GM12878 (cell line): ENCODE data around the gene SLC43A3. TPM values are rescaled to one million over a fixed set of nuclear protein-coding genes. Genes with fewer than 3 reads are reported as not detected.

Experiments used
- BACH1 ChIP-seq: fragments of 450-650 bp; IDR thresholded peaks from 2 replicates; pipeline ENCODE4 v1.6.1; 2017; ENCODE audit warnings: mild to moderate bottlenecking, borderline replicate concordance
- CBX3 ChIP-seq: fragments of 200-600 bp; sonication (generic); IDR thresholded peaks from 2 replicates; pipeline ENCODE4 v1.6.1; 2016; ENCODE audit warnings: low read depth, borderline replicate concordance
- CBX5 ChIP-seq: sonication (generic); IDR thresholded peaks from 2 replicates; pipeline ENCODE4 v1.6.1; 2016; ENCODE audit warnings: low read depth, moderate library complexity, mild to moderate bottlenecking, inconsistent platforms
- CHD1 ChIP-seq: IDR thresholded peaks from 2 replicates; pipeline ENCODE4 v1.6.1; 2012; ENCODE audit warnings: low read depth, low read length, improper control_type of control experiment
- CHD2 ChIP-seq: IDR thresholded peaks from 2 replicates; pipeline ENCODE4 v1.6.1; 2011; ENCODE audit warnings: low read depth, low read length, improper control_type of control experiment, borderline replicate concordance
- DPF2 ChIP-seq: fragments of 450-650 bp; IDR thresholded peaks from 2 replicates; pipeline ENCODE4 v1.6.1; 2017; ENCODE audit warnings: mild to moderate bottlenecking
- ESRRA ChIP-seq: IDR thresholded peaks from 2 replicates; pipeline ENCODE4 v1.6.1; 2012; ENCODE audit warnings: mild to moderate bottlenecking, low read length, improper control_type of control experiment
- HDAC6 ChIP-seq: fragments of 200-600 bp; sonication (generic); IDR thresholded peaks from one replicate; pipeline ENCODE4 v1.8.0; 2017; ENCODE audit warnings: antibody characterized with exemption; ENCODE audit not compliant: unreplicated experiment
- IKZF1 ChIP-seq: fragments of 450-650 bp; conservative IDR thresholded peaks from 2 replicates; pipeline ENCODE4 v1.6.1; 2017; ENCODE audit warnings: antibody characterized with exemption, mild to moderate bottlenecking
- MTA2 ChIP-seq: fragments of 450-650 bp; IDR thresholded peaks from 2 replicates; pipeline ENCODE4 v1.6.1; 2016; ENCODE audit warnings: low read depth, mild to moderate bottlenecking, moderate library complexity
- MTA3 ChIP-seq: IDR thresholded peaks from 2 replicates; pipeline ENCODE4 v1.6.1; 2012; ENCODE audit warnings: low read length, inconsistent platforms, borderline replicate concordance
- MYC ChIP-seq: IDR thresholded peaks from 2 replicates; pipeline ENCODE4 v1.6.1; 2011; ENCODE audit warnings: mild to moderate bottlenecking, low read length, moderate library complexity, inconsistent platforms; ENCODE audit not compliant: insufficient read depth, insufficient replicate concordance, insufficient read length, severe bottlenecking
- NFYA ChIP-seq: IDR thresholded peaks from 2 replicates; pipeline ENCODE4 v1.6.1; 2011; ENCODE audit warnings: low read depth, mild to moderate bottlenecking, low read length, improper control_type of control experiment, borderline replicate concordance
- NR2F1 ChIP-seq: fragments of 450-650 bp; conservative IDR thresholded peaks from 2 replicates; pipeline ENCODE4 v1.6.1; 2017; ENCODE audit warnings: mild to moderate bottlenecking
- POLR2AphosphoS2 ChIP-seq: IDR thresholded peaks from 2 replicates; pipeline ENCODE4 v1.6.1; 2011; ENCODE audit warnings: low read depth, mild to moderate bottlenecking, low read length, improper control_type of control experiment, moderate library complexity
- RAD21 ChIP-seq: IDR thresholded peaks from 2 replicates; pipeline ENCODE4 v1.6.1; 2011; ENCODE audit warnings: mild to moderate bottlenecking, low read depth, low read length, moderate library complexity; ENCODE audit not compliant: insufficient read depth
- RAD51 ChIP-seq: fragments of 450-650 bp; IDR thresholded peaks from 2 replicates; pipeline ENCODE4 v1.6.1; 2016; ENCODE audit warnings: moderate library complexity, mild to moderate bottlenecking, inconsistent platforms
- RUNX3 ChIP-seq: IDR thresholded peaks from 2 replicates; pipeline ENCODE4 v1.6.1; 2012; ENCODE audit warnings: low read length, inconsistent platforms
- SMC3 ChIP-seq: IDR thresholded peaks from 2 replicates; pipeline ENCODE4 v1.6.1; 2011; ENCODE audit warnings: low read length, improper control_type of control experiment, borderline replicate concordance
- SREBF1 ChIP-seq: IDR thresholded peaks from 2 replicates; pipeline ENCODE4 v1.6.1; 2012; ENCODE audit warnings: mild to moderate bottlenecking, low read length
- SUZ12 ChIP-seq: fragments of 200-600 bp; sonication (generic); IDR thresholded peaks from one replicate; pipeline ENCODE4 v1.6.1; 2018; ENCODE audit warnings: antibody characterized with exemption, mild to moderate bottlenecking; ENCODE audit not compliant: unreplicated experiment
- TCF12 ChIP-seq: IDR thresholded peaks from 2 replicates; pipeline ENCODE4 v1.6.1; 2011; ENCODE audit warnings: low read depth, mild to moderate bottlenecking, low read length
- YBX1 ChIP-seq: fragments of 450-650 bp; IDR thresholded peaks from 2 replicates; pipeline ENCODE4 v1.6.1; 2016; ENCODE audit warnings: antibody characterized with exemption
- YY1 ChIP-seq: IDR thresholded peaks from 2 replicates; pipeline ENCODE4 v1.6.1; 2011; ENCODE audit warnings: low read depth, mild to moderate bottlenecking, low read length
- ZBED1 ChIP-seq: IDR thresholded peaks from 2 replicates; pipeline ENCODE4 v1.6.1; 2016; ENCODE audit warnings: borderline replicate concordance
- ZNF274 ChIP-seq: IDR thresholded peaks from one replicate; pipeline ENCODE4 v1.8.0; 2011; ENCODE audit not compliant: insufficient read length, insufficient read depth
- polyA plus RNA-seq, 11 experiments: library from polyadenylated mRNA; depleted of rRNA in 4 of 11; unstranded in 6 of 11; stranded (reverse) in 5 of 11; fragments of >200 nt; fragmentation: Nextera tagmentation in 4 of 11; fragmentation: Illumina TruSeq in 1 of 11; extraction: Ambion mirVana in 4 of 11; extraction: Trizol in 1 of 11; gene quantifications; 1 replicate in 1 of 11; 2 replicates in 10 of 11; pipeline versions ENCODE4 v1.2.1 to v1.2.3, GENCODE V29; 2011 to 2016; ENCODE audit warnings: inconsistent platforms in 2 of 11, missing spikeins in 2 of 11, low read depth in 1 of 11
- total RNA-seq, 4 experiments: library from RNA; depleted of rRNA in 3 of 4; stranded (reverse); fragments of >200 nt in 3 of 4; fragmentation: Illumina TruSeq in 1 of 4; extraction: Trizol in 1 of 4; gene quantifications; 2 replicates each; pipeline versions ENCODE4 v1.2.1 to v1.2.3, GENCODE V29; 2013 to 2021
- TF ChIP-seq, protein P1 (sequence below): fragments of 150-350 bp; IDR thresholded peaks from 2 replicates; pipeline ENCODE4 v1.6.1; 2016; ENCODE audit warnings: low read depth, low read length
- TF ChIP-seq, protein P2 (sequence below), 3 experiments: IDR thresholded peaks in 2 of 3; conservative IDR thresholded peaks in 1 of 3; 2 replicates each; pipeline ENCODE4 v1.5.1; 2011; ENCODE audit warnings: low read depth in 3 of 3, low read length in 3 of 3, mild to moderate bottlenecking in 3 of 3, control low read depth in 2 of 3, moderate library complexity in 2 of 3, inconsistent platforms in 1 of 3, mixed read lengths in 1 of 3; ENCODE audit not compliant: control insufficient read depth in 2 of 3, insufficient read depth in 1 of 3; ENCODE audit errors: extremely low read depth in 1 of 3

Gene SLC43A3
- total and polyA plus RNA-seq, 10 of the 15 experiments (the other 5 are each of a cell fraction or from before 2014, with no cell fraction given): 37.5 to 237 (median 132) TPM

DNA sequence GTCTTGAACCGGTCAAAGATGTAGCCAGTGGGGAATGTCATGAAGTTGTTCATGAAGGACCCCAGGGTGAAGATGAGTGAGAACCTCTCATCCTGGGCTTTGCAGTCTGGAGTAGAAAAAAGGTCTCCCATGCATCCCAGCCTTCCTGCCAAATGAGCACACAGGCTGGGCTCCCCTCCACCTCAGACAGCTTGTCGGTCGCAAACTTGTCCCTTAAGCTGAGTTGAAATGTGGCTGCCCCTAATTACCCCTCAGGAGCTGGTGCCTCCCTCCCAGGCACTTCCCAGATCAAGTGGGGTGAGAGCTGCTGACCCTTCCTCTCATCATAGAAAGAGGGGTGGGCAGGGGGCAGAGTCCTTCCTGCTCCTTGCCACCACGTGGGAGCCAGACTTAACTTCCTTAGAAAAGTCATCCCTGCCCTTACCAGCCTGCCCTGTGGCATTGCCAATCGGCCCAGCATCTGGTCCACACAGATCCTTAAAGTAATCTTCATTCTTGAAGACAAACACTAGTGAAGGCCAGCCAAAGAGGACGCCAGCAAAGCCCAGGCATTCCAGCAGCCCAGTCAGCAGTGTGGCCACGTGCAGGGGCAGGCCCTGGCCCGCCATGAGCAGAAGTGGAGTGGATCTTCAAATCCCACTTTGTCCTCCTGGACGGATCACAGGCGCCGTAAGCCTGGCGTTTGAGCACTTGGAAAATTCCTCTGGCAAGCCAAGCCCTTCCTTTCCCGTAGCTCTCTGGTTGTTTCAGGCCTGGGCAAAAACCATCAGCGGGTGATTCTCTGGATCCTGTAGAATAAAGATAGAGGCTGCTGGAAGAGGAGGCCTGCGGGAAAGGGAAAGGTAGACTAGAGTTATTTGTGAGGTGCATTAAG lies 1.1 kb downstream of the SLC43A3 start (continued):
- TF ChIP-seq SUZ12 (no peak), RAD51 (peak; percentile 18; the same call in 1 of the 2 replicates), SREBF1 (no peak), ESRRA (no peak), IKZF1 (no peak; the same call in 1 of the 2 replicates), NR2F1 (no peak), MYC (peak; percentile 67), RAD21 (no peak), CBX3 (no peak), DPF2 (no peak), YY1 (peak; percentile 24; the same call in 1 of the 2 replicates), POLR2AphosphoS2 (no peak), RUNX3 (no peak), NFYA (no peak), ZNF274 (no peak), BACH1 (no peak), YBX1 (no peak), CBX5 (no peak), TCF12 (no peak), ZBED1 (no peak), MTA2 (no peak), CHD2 (no peak), CHD1 (no peak), SMC3 (no peak), HDAC6 (no peak), MTA3 (no peak)
- TF ChIP-seq, protein P1, sequence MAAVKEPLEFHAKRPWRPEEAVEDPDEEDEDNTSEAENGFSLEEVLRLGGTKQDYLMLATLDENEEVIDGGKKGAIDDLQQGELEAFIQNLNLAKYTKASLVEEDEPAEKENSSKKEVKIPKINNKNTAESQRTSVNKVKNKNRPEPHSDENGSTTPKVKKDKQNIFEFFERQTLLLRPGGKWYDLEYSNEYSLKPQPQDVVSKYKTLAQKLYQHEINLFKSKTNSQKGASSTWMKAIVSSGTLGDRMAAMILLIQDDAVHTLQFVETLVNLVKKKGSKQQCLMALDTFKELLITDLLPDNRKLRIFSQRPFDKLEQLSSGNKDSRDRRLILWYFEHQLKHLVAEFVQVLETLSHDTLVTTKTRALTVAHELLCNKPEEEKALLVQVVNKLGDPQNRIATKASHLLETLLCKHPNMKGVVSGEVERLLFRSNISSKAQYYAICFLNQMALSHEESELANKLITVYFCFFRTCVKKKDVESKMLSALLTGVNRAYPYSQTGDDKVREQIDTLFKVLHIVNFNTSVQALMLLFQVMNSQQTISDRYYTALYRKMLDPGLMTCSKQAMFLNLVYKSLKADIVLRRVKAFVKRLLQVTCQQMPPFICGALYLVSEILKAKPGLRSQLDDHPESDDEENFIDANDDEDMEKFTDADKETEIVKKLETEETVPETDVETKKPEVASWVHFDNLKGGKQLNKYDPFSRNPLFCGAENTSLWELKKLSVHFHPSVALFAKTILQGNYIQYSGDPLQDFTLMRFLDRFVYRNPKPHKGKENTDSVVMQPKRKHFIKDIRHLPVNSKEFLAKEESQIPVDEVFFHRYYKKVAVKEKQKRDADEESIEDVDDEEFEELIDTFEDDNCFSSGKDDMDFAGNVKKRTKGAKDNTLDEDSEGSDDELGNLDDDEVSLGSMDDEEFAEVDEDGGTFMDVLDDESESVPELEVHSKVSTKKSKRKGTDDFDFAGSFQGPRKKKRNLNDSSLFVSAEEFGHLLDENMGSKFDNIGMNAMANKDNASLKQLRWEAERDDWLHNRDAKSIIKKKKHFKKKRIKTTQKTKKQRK: no peak
- TF ChIP-seq, protein P2, sequence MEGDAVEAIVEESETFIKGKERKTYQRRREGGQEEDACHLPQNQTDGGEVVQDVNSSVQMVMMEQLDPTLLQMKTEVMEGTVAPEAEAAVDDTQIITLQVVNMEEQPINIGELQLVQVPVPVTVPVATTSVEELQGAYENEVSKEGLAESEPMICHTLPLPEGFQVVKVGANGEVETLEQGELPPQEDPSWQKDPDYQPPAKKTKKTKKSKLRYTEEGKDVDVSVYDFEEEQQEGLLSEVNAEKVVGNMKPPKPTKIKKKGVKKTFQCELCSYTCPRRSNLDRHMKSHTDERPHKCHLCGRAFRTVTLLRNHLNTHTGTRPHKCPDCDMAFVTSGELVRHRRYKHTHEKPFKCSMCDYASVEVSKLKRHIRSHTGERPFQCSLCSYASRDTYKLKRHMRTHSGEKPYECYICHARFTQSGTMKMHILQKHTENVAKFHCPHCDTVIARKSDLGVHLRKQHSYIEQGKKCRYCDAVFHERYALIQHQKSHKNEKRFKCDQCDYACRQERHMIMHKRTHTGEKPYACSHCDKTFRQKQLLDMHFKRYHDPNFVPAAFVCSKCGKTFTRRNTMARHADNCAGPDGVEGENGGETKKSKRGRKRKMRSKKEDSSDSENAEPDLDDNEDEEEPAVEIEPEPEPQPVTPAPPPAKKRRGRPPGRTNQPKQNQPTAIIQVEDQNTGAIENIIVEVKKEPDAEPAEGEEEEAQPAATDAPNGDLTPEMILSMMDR (IDR thresholded peaks at IDR 0.05 in 2 of 3, conservative IDR thresholded peaks at IDR 0.05 in 1 of 3; ENCODE audit: control insufficient read depth in 2 of 3, extremely low read depth in 1 of 3, insufficient read depth in 1 of 3, low read depth in 3 of 3, low read length in 3 of 3): no peak
